GM19467 (cell line): ENCODE results near the gene SIK3.
"Not testable (repeated sequence)": the region's sequence is repeated elsewhere in the genome, so short reads cannot be mapped to it uniquely, and the experiment has no call there.

Experiments
- ATAC-seq: cut with Tn5 transposase; IDR thresholded peaks from one replicate; pipeline ENCODE4 v1.9.1; 2021; ENCODE audit warnings: mild to moderate bottlenecking, moderate library complexity; ENCODE audit not compliant: unreplicated experiment

Gene SIK3

DNA sequence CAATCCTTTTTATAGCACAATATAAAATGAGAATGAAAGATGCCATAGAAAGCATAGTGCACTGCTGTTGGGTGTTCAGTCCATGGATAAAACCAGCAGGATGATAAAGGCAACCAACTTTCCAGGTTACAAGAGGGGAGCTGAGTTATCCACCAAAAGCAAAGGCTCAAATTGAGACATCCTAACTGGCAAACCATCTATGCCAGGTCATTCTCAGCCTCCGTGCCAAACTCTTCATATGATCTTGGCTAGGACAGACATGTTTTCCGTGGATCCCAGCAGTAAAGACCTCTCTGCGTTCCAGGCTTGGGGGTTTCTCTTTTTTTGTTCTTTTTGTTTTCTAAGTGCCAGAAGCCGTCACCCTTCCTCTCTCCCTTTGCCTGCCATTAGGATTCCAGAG is 253.5 kb downstream of the SIK3 start:
- no peak for ATAC-seq

DNA sequence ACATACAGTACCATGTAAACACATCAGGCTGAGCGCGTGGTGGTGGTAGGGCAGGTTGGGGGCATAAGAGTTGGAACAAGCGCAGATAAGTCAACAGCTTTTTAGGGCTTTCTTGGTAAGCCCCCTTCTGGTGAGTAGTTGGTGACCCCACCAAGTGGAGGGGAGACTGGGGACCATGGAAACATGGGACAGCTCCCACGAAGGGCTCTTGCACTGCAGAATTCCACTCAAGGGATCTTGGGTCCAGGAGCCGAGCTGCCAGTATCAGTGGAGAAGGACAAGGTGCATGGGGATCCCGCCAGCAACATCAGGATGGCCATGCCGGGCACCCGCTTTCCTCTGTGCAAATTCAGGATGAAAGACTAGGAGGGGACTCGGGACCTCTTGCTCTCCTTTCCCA is 254.6 kb downstream of the SIK3 start:
- ATAC-seq = no peak

DNA sequence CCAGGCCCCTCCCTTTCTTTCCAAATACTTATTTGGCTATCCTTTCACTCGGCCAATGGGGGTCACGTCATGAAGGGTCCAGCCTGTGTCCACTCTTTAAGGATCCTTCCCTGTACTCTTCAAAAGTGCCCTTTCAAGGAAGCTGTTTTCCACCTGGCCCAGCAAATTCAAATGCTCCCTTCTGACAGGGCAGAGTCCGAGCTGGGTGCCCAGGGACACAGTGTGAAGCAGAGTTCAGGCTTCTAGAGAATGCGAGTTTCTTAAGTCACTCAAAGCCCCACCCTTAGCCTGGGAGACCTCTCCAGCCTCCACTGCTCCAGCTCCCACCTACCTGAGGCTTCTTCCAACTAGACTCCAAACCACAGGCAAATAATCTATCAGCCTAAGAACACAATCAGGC is 255.3 kb downstream of the SIK3 start:
- ATAC-seq = no peak

DNA sequence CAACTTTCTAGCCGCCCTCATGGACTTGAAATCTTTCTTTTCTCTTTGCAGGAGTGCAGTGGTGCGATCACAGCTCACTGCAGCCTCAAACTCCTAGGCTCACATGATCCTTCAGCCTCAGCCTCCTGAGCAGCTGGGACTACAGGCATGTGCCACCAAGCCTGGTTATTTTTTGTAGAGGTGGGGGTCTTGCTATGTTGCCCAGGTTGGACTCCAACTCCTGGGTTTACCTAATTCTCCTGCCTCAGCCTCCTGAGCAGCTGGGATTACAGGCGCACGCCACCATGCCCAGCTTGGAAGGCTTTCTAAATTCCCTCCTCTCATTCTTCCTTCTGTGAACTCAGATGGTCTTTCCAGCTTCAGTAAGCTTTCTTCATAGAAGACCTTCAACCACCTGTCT is 256.1 kb downstream of the SIK3 start:
- no peak for ATAC-seq

DNA sequence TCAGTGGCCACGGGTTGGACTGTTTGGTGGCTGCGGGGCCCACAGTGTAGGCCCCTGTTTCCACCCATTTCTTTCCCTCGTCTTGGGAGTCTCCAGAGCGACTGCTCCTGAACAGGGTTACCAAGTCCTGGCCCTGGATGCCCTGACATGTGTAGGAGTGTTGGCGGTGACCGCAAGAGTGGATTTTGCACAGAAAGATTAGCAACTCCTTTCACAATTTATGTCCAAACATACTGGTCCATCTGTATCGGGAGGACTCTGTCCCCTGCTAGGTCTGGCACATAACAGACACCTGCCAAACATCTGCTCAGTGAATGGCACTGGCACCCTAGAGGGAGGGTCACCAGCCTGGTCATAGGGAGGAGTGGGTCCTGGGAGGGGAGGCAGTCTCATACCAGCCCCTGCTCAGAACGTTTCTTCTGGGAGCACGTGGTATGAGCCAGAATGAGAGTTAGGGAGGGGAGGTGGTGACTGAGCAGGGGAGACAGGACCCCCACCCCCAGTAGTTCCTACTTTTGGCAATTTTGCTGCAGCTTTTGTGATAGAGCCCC is 257.4 kb downstream of the SIK3 start:
- no peak for ATAC-seq

DNA sequence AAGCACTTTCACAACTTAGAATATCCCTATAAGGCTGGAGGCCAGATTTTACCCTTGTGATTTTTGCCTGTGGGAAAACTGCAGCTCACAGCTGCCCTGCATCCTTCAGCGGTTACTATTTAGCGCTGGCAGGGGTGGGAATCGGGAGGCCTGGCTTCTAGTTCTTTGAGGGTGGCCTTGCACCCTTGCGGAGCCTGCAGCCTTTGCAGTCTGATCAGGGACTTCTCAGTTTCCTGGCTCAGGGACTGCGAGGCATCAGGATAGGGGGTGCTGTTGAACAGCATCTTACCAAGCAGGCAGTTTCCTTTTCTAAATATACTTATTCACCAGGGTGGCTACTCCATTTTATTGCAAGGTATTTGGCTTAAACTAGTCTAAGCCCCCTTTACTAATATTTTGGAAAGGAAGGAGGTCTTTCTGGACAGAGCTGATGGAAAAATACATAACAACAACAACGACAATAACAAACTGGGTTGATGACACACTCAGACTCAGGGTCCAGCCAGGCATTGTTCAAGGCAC is 257.9 kb downstream of the SIK3 start:
- no peak for ATAC-seq

DNA sequence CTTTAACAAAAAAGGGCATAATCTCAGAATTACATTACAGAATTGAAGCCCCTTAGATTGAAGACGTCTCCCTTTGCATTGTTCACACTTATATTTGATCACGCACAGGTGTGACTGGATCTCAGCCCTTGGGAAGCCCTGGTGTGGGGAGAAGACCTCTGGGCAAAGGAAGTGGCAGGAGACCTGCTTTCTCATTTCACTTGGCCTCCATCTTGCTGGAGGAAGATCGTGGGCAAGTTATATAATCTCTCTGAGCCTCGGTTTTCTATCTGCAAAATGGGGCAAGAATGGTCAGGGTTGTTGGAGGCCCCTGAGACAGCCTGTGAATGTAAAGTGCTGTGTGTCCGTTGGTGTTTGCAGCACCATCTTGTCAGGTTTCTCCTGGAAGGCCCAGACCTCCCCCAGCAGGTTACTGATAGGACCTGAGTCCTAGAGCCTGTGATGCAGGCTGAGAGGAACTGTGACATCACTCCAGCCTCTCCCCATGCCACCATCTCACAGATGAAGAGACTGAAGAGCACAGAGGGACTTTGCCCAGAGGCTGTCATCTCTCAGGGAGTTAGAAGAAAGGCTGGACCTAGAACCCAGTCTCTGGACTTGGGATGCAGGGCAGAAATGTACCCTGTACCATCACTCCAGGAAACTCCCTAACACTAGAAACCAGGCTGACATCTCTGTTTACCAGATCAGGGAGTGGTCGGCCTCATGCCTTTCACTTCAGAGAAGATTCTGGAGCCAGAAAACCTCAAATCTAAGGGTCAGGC is 259.7 kb downstream of the SIK3 start:
- no peak for ATAC-seq

DNA sequence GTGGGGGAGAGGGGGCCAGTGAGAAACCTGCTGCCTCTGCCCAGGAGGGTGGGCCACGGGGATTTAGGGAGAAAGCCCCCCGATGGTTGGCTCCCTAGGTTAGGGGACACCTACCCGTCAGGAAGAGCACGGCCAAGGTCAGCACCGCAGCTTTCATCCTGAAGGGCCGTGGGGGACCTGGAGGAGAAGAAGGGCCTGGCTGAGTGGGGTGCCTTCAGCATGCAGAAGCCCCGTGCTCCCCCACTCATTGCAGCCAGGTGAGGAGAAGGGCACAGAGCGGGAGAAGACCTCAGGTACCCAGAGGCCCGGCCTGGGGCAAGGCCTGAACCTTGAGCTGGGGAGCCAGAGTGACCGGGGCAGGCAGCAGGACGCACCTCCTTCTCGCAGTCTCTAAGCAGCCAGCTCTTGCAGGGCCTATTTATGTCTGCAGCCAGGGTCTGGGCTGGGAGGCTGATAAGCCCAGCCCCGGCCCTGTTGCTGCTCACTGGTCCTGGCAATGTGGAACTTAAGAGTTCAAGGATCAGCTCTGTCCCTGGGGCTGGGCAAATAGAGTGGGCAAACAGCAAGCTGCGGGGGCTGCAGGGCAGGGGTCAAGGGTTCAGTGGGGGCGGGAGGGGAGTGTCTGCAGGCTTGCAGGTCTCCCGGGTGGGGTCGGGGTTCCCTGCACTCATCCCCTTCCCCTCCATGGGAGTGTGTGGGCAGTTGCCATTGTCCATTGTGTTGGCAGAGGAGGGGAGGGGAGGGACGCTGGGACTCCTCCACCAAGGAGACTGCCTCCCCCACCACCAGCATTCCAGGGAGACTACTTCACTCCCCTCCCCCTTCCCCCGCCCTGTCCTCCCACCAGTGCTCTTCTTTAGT is 260.8 kb downstream of the SIK3 start, which contains the start of gene APOA1:
APOA1 (minus strand) TSS at position 392 of the 861 bp plus-strand sequence; CDS start at position 157, 235 bp downstream.
- no peak for ATAC-seq

DNA sequence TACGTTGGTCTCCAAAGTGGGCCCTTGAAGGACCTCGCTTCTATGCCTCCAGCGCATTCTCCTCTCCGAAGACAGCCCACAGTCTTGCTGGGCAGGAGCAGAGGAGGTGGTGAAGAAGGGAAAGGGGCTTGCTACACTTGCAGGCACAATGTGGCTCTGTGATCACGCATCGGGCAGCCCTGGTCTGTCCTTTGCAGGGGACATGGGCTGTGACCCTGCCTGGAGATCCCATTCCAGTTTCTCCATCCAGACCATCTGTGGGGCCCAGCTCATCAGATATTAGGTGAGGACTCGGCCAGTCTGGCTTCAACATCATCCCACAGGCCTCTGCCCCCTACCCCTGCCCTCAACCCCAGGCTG is 261.6 kb downstream of the SIK3 start:
- ATAC-seq = no peak

DNA sequence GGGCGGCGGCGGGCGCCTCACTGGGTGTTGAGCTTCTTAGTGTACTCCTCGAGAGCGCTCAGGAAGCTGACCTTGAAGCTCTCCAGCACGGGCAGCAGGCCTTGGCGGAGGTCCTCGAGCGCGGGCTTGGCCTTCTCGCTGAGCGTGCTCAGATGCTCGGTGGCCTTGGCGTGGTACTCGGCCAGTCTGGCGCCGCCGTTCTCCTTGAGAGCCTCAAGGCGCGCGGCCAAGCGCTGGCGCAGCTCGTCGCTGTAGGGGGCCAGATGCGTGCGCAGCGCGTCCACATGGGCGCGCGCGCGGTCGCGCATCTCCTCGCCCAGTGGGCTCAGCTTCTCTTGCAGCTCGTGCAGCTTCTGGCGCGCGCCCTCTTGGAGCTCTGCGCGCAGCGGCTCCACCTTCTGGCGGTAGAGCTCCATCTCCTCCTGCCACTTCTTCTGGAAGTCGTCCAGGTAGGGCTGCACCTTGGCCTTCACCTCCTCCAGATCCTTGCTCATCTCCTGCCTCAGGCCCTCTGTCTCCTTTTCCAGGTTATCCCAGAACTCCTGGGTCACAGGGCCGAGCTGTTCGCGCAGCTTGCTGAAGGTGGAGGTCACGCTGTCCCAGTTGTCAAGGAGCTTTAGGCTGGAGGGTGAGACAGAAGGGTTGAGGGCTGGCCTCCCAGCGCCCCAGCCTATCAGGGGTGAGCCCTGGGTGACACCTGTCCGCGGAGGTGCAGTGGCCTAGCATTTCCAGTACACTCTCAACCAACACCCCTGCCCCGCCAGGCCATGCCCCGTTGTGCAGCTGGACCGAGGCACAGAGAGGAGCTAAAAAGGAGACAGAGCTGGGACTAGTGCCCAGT is 262.2 kb downstream of the SIK3 start:
- peak; percentile 76 for ATAC-seq

DNA sequence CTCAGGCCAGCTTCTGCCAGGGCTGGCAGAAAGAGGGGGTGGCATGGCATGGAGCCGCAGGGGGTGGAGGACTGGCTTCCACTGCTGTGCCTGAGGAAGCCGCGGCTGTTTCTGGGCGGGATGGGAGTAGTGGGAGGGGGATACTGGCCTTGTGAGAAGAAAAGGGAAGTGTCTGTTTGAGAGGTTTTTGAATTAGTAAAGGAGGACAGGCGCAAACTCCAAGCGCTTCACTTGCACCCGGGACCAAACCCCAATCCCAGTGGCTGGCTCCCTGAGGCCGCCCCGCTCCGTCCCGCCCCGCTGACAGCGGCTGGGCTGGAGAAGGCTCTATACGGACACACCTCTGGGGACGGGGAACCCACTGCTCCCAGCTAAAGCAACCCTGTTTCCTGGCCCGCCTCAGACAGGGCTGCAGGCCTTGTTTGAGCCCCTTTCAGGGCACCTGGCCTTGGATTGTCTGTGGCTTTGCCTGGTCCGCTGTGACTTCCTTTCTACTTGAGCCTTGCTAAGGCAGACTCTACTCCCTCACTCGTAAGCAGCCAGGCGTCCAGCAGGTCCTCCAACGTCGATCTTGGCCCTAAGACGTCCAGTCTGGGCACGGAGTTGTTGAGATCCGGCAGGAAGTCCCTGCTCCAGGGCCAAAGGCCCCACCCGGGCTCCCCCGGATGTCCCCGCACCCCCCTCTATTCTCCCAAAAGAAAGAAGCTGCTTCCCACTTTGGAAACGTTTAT is 263.0 kb downstream of the SIK3 start:
- no peak for ATAC-seq

DNA sequence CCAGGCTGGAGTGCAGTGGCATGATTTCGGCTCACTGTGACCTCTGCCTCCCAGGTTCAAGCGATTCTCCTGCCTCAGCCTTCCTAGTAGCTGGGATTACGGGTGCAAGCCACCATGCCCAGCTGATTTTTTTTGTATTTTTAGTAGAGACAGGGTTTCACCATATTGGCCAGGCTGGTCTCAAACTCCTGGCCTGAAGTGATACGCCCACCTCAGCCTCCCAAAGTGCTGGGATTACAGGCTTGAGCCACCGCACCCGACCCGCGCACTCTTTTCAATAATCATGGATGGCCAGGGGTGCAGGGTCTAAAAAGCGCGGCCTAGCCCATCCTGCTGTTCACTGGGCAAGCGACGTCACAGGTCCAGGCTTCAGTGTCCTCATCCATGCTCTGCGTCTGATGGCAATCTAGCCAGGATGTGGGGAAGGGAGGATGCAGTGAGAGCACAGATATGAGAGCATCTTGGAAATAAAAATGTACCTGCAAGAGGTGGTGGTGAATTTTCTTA is 263.6 kb downstream of the SIK3 start:
- ATAC-seq = not testable (repeated sequence)

DNA sequence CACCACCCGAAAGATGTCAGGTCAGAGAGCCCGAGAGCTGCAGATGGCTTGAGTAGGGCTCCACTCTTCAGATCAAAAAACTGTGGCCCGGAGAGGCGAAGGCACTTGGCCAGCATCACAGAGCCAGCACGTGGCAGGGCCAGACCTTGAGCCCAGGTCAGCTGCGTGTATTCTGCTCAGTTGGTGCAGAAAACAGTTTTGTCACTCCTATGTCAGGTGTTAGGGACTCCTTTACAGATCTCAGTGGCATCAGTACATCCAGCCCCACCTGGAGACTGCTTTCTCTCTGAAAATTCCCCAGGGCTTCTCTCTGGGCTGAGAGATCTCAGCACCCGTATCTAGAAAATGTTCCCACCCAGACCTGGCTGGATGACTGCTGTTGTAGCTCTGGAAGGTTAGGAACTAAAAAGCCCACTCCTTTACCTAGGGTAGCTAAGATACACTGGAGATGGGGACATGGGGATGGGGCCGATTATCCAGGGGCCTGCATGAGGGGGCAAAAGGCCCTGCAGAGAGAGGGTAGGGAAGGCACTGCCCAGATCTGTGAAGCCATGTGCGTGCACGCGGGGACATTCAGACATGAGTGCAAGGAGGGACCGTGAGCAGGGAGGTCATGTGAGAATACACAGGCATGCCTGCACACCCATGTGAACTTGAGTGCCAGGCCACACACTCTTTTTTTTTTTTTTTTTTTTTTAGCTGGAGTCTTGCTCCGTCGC is 264.3 kb downstream of the SIK3 start:
- no peak for ATAC-seq

DNA sequence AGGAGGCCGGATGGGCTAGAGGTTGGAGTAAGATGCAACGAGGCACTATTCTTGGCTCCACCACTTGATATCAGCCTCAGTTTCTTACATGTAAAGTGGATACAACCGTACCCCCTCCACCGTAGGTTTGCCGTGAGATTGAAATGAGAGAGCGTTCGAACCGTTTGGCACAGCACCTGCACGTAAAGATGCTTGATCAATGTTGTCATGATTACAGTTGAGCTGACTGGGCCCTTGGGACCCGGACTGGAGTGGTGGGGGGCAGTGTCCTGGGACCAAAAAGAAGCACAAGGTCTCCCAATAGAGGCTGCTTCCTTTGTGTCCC is 264.8 kb downstream of the SIK3 start:
- ATAC-seq = no peak

DNA sequence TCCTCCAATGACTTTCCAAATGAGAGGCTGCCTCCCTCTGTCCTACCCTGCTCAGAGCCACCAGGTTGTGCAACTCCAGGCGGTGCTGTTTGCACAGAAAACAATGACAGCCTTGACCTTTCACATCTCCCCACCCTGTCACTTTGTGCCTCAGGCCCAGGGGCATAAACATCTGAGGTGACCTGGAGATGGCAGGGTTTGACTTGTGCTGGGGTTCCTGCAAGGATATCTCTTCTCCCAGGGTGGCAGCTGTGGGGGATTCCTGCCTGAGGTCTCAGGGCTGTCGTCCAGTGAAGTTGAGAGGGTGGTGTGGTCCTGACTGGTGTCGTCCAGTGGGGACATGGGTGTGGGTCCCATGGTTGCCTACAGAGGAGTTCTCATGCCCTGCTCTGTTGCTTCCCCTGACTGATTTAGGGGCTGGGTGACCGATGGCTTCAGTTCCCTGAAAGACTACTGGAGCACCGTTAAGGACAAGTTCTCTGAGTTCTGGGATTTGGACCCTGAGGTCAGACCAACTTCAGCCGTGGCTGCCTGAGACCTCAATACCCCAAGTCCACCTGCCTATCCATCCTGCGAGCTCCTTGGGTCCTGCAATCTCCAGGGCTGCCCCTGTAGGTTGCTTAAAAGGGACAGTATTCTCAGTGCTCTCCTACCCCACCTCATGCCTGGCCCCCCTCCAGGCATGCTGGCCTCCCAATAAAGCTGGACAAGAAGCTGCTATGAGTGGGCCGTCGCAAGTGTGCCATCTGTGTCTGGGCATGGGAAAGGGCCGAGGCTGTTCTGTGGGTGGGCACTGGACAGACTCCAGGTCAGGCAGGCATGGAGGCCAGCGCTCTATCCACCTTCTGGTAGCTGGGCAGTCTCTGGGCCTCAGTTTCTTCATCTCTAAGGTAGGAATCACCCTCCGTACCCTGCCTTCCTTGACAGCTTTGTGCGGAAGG is 265.6 kb downstream of the SIK3 start:
- no peak for ATAC-seq

DNA sequence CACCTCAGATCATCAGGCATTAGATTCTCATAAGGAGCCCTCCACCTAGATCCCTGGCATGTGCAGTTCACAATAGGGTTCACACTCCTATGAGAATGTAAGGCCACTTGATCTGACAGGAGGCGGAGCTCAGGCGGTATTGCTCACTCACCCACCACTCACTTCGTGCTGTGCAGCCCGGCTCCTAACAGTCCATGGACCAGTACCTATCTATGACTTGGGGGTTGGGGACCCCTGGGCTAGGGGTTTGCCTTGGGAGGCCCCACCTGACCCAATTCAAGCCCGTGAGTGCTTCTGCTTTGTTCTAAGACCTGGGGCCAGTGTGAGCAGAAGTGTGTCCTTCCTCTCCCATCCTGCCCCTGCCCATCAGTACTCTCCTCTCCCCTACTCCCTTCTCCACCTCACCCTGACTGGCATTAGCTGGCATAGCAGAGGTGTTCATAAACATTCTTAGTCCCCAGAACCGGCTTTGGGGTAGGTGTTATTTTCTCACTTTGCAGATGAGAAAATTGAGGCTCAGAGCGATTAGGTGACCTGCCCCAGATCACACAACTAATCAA is 266.4 kb downstream of the SIK3 start:
- ATAC-seq = no peak

DNA sequence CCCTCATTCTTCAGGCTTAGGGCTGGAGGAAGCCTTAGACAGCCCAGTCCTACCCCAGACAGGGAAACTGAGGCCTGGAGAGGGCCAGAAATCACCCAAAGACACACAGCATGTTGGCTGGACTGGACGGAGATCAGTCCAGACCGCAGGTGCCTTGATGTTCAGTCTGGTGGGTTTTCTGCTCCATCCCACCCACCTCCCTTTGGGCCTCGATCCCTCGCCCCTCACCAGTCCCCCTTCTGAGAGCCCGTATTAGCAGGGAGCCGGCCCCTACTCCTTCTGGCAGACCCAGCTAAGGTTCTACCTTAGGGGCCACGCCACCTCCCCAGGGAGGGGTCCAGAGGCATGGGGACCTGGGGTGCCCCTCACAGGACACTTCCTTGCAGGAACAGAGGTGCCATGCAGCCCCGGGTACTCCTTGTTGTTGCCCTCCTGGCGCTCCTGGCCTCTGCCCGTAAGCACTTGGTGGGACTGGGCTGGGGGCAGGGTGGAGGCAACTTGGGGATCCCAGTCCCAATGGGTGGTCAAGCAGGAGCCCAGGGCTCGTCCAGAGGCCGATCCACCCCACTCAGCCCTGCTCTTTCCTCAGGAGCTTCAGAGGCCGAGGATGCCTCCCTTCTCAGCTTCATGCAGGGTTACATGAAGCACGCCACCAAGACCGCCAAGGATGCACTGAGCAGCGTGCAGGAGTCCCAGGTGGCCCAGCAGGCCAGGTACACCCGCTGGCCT is 267.9 kb downstream of the SIK3 start:
- no peak for ATAC-seq
